GM21381 (cell line): ENCODE data around the gene OPTN.
"Not testable (repeated sequence)": the region's sequence is repeated elsewhere in the genome, so short reads cannot be mapped to it uniquely, and the experiment has no call there.

Experiments used
- ATAC-seq: cut with Tn5 transposase; IDR thresholded peaks from one replicate; pipeline ENCODE4 v1.9.1; 2021; ENCODE audit warnings: mild to moderate bottlenecking, moderate library complexity; ENCODE audit not compliant: unreplicated experiment

Gene OPTN

DNA sequence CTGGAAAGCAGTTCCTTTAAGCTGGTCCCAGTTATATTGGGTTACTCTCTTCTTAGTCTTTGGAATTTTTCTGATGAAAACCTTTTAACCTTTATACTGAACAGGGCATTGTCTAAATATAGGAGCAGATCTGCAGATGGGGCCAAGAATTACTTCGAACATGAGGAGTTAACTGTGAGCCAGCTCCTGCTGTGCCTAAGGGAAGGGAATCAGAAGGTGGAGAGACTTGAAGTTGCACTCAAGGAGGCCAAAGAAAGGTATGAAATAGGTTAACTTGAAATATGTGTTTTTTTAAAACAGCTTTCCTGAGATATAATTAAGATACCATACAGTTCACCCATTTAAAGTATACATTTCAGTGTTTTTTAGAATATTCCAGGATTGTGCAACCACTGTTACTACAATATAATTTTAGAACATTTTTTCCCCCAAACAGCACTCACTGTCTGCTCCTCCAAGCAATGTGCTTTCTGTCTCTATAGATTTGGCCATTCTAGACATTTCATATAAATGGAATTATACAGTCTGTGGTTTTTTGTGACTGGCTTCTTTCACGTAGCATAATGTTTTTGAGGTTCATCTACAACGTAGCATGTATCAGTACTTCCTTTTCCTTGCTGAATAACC, 18.9 kb downstream of the OPTN start:
- no peak for ATAC-seq

- no peak for ATAC-seq
Measured at GRCh38 chr10:13120786-13121499, 21.0 kb downstream of the OPTN start.

GRCh38 chr10:13121500-13121854, 21.5 kb downstream of the OPTN start:
- ATAC-seq, result no peak

- ATAC-seq, result no peak
Measured at GRCh38 chr10:13136651-13137050, 36.7 kb downstream of the OPTN start.

DNA sequence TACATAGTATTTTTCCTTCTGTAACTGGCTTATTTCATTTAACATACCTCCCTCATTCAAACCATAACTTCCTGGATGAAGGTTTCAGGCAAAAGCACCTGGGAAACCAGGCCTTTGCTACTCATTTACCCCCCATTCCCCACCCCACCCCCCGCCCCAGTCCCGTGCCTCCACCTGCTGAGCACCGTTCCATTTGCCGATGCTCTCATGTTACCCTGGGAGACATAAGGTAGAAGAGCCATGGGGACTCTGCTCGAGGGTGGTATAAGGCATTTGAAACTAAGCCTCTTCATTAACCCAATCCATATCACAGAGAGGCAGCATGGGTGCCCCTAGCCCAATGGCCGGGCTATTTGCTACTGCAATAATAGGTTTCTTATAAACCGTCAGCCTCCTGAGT, 39.2 kb downstream of the OPTN start:
- ATAC-seq, result no peak

GRCh38 chr10:13139676-13140075, 39.7 kb downstream of the OPTN start:
- no peak for ATAC-seq

- ATAC-seq, result no peak
Measured at GRCh38 chr10:13140627-13141190, 40.7 kb downstream of the OPTN start.

GRCh38 chr10:13143766-13144165, 43.8 kb downstream of the OPTN start:
- no peak for ATAC-seq

- no peak for ATAC-seq
Measured at GRCh38 chr10:13144814-13145213, 44.9 kb downstream of the OPTN start.

DNA sequence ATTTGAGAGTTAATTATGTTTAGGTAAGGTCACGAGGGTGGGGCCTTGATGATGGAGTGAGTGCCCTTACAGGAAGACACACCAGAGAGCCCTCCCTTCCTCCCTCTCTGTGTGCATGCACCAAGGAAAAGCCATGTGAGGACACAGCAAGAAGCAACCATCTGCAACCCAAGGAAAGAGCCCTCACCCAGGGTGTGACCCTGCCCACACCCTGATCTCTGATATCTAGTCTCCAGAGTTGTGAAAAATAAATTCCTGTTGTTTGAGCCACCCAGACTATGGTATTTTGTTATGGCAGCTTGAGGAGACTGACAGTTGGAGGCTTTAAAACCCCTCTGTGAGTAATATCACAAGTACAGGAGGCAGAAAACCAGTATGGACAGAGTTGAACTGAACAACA, 46.4 kb downstream of the OPTN start:
- no peak for ATAC-seq

DNA sequence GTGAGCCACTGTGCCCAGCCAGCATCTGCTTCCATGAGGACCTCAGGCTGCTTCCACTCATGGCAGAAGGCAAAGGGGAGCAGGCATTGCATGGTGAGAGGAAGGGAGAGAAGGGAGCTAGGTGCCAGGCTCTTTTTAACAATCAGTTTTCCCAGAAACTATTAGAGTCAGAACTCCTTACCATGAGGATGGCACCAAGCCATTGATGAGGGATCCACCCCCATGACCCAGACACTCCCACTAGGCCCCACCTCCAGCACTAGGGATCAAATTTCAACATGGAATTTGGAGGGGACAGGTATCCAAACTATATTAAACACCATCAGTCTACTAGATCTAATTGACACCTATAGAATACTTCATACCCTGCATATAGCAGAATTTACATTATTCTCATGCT, 47.2 kb downstream of the OPTN start:
- no peak for ATAC-seq

DNA sequence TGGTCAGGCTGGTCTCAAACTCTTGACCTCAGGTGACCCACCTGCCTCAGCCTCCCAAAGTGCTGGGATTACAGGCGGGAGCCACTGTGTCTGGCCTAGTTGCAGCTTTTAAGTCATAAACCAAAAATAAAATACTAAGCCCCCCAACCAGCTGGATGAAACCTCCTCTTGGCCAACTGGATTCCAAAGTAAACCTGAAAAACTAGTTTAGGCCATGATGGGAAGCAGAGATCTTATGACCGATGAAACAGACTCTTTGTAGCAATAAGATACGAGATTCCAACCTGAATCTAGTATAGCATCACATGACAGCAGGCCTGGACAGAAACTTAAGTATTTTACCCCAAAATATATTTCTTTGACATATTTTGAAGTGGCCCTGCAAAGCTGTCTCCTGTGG, 52.3 kb downstream of the OPTN start:
- no peak for ATAC-seq

- ATAC-seq, result not testable (repeated sequence)
Measured at GRCh38 chr10:13155860-13156259, 55.9 kb downstream of the OPTN start.

- no peak for ATAC-seq
Measured at GRCh38 chr10:13158401-13158800, 58.4 kb downstream of the OPTN start.

DNA sequence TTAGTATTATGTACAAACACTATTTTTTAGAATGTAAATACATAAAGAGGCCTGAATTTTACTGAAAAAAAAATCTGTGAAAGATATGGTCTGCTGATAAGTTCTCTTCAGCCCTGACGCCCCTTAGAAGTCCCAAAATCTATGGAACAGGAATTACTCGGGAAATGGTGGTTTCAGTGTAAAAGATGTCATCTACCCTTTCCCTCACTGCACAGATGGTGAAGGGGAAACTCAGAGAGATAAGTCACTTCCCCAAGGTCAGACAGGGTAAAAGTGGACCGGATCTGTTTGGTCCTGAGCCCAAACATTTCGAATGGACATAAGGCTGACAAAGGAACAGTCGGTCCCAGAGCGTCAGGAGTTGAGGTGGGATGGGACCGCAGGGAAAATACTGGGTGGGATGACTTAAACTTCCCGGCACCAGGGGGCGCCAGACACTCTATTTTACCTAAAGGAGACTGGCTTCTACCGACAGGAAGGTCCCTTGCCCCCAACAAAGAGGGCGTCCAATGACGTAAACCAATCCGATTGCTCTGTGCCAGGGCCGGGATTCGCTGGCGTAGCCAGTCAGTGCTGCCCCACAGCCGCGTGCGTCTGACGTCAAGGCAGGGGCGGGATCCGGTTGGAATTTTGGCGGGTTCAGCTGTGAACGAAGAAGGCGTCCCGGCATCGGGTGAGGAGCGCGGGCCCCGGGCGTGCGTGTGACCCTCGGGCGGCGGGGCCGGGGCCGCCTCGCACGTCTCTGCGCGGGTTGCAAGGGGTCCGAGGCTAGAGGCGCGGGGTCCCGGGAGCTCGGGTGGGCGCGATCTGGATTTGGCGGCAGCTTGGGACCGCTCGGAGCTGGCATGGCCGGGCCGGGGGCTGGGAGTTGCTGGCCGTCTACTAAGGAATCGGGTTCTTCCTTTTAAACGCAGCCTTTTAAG, 61.2 kb downstream of the OPTN start, which contains the start of gene MCM10:
Gene MCM10, plus strand, starts transcription at position 625 of the 923 bp plus-strand sequence. CDS start 2,645 bp downstream, outside the sequence.
- peak; percentile 99 for ATAC-seq

- no peak for ATAC-seq
Measured at GRCh38 chr10:13161857-13162271, 61.9 kb downstream of the OPTN start.

GRCh38 chr10:13163859-13164258, 63.9 kb downstream of the OPTN start:
- ATAC-seq, result no peak

DNA sequence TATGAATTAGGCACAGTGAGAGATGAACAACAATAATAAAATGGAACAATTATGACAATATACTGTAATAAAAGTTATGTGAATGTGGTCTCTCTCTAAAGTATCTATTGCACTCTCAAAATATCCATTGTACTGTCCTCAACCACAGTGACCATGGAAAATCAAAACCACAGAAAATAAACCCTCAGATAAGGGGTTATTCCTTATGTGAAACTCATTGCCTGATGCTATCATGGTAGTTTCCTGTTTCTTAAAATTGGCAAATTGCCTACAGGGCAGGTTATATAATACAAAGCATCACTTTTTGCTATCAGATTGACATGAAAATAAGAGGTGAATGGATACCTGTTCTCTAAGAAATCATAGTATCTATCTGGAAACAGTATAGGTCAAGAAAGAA, 65.2 kb downstream of the OPTN start:
- ATAC-seq, result no peak

- no peak for ATAC-seq
Measured at GRCh38 chr10:13167568-13167967, 67.6 kb downstream of the OPTN start.

- ATAC-seq, result no peak
Measured at GRCh38 chr10:13168781-13169180, 68.8 kb downstream of the OPTN start.

DNA sequence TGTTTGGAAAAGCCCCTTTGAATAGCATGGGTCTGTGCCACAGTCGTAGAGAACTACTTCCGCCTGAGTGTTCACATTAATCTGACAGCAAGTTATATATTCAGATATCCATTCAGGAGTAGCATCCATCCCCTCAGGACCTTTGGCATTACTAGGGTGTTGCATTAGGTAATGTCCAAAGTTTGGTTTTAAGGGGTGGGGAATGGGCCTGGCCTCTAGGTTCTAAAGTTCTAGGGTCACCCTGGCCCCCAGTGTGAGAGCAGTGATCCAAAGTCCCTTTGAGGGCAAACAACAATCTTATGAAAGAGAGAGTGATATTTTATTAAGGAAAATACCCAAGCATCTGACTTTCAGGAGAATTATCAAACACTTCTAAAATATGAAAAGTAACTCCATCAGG, 73.7 kb downstream of the OPTN start:
- no peak for ATAC-seq
